Measurements from ENCODE around the gene PLEKHA7. TPM values are rescaled to one million over a fixed set of nuclear protein-coding genes. Genes with fewer than 3 reads are reported as not detected.

The PLEKHA7 gene
- total and polyA plus RNA-seq, 2 of the 13 experiments (the other 11 are each of a cell fraction or from before 2014, with no cell fraction given), result 17.5 to 18.7 TPM

- TF ChIP-seq KIAA2018 (CRISPR knock-in tag; IDR thresholded peaks at IDR 0.05; ENCODE audit: borderline replicate concordance), result no peak
- TF ChIP-seq CREM (IDR thresholded peaks at IDR 0.05), result no peak
- no peak for TF ChIP-seq CREM (CRISPR knock-in tag; IDR thresholded peaks at IDR 0.05)
- TF ChIP-seq HNRNPLL (IDR thresholded peaks at IDR 0.05; ENCODE audit: low read depth, low read length, poor library complexity, severe bottlenecking), result no peak
- TF ChIP-seq ZNF101 (CRISPR knock-in tag; IDR thresholded peaks at IDR 0.05; ENCODE audit: borderline replicate concordance, low read depth), result no peak
- no peak for TF ChIP-seq NBN (conservative IDR thresholded peaks at IDR 0.05)
- no peak for TF ChIP-seq GLMP (CRISPR knock-in tag; IDR thresholded peaks at IDR 0.05; ENCODE audit: borderline replicate concordance)
- TF ChIP-seq ZNF318 (CRISPR knock-in tag; IDR thresholded peaks at IDR 0.05), result no peak
Observed at GRCh38 chr11:16770016-16770415, 244.2 kb downstream of the PLEKHA7 start (continued).
